BE2C (cell line): ENCODE measurements around the gene AMBRA1.

Source experiments
- DNase-seq: peaks from one replicate; pipeline ENCODE4 v3.0.0-alpha.2; 2020
- H3K27me3 ChIP-seq: fragments of 250-450 bp; sonication (Bioruptor Pico); 2 replicates; pipeline ENCODE4 v1.5.1; 2020; ENCODE audit warnings: mild to moderate bottlenecking
- H3K36me3 ChIP-seq: fragments of 250-450 bp; sonication (Bioruptor Pico); 2 replicates; pipeline ENCODE4 v1.5.1; 2020; ENCODE audit warnings: mild to moderate bottlenecking
- H3K4me1 ChIP-seq: fragments of 250-450 bp; sonication (Bioruptor Pico); 2 replicates; pipeline ENCODE4 v1.5.1; 2020
- H3K4me3 ChIP-seq: 2 replicates; pipeline ENCODE4 v1.5.1; 2011; ENCODE audit warnings: low read depth, low read length
- H3K9me3 ChIP-seq: fragments of 250-450 bp; sonication (Bioruptor Pico); 2 replicates; pipeline ENCODE4 v1.5.1; 2020
- CTCF ChIP-seq: IDR thresholded peaks from 2 replicates; pipeline ENCODE4 v1.5.1; 2012; ENCODE audit warnings: mild to moderate bottlenecking, low read depth, low read length

The AMBRA1 gene

GRCh38 chr11:46361283-46362155 lies 232.3 kb downstream of the AMBRA1 start:
- H3K9me3 ChIP-seq = no peaks in the 10 kb centered on the region
- no peak for TF ChIP-seq CTCF
- H3K36me3 ChIP-seq = no peaks in the 10 kb centered on the region
- no peak overlapping the region for H3K4me3 ChIP-seq
- DNase-seq = peak; percentile 63
- peaks cover 10% of the 10 kb centered on the region for H3K4me1 ChIP-seq
- no peaks in the 10 kb centered on the region for H3K27me3 ChIP-seq

GRCh38 chr11:46360878-46361277 lies 232.9 kb downstream of the AMBRA1 start:
- no peak for TF ChIP-seq CTCF
- H3K4me1 ChIP-seq = peaks cover 10% of the 10 kb centered on the region
- no peaks in the 10 kb centered on the region for H3K9me3 ChIP-seq
- no peaks in the 10 kb centered on the region for H3K27me3 ChIP-seq
- DNase-seq = no peak
- H3K36me3 ChIP-seq = no peaks in the 10 kb centered on the region
- H3K4me3 ChIP-seq = no peak overlapping the region

GRCh38 chr11:46359953-46360352 lies 233.9 kb downstream of the AMBRA1 start:
- DNase-seq = no peak
- no peak overlapping the region for H3K4me3 ChIP-seq
- no peak for TF ChIP-seq CTCF
- peaks cover 10% of the 10 kb centered on the region for H3K4me1 ChIP-seq
- no peaks in the 10 kb centered on the region for H3K36me3 ChIP-seq
- no peaks in the 10 kb centered on the region for H3K9me3 ChIP-seq
- H3K27me3 ChIP-seq = no peaks in the 10 kb centered on the region

GRCh38 chr11:46357483-46357936 lies 236.3 kb downstream of the AMBRA1 start:
- H3K4me3 ChIP-seq = no peak overlapping the region
- TF ChIP-seq CTCF = no peak
- H3K4me1 ChIP-seq = peaks cover under 1% of the 10 kb centered on the region; the same call in 1 of the 2 replicates
- no peaks in the 10 kb centered on the region for H3K27me3 ChIP-seq
- H3K36me3 ChIP-seq = no peaks in the 10 kb centered on the region
- no peak for DNase-seq
- no peaks in the 10 kb centered on the region for H3K9me3 ChIP-seq

- H3K9me3 ChIP-seq = no peaks in the 10 kb centered on the region
- H3K4me3 ChIP-seq = no peak overlapping the region
- no peak for TF ChIP-seq CTCF
- H3K27me3 ChIP-seq = no peaks in the 10 kb centered on the region
- no peaks in the 10 kb centered on the region; the same call in 1 of the 2 replicates for H3K4me1 ChIP-seq
- no peak for DNase-seq
- no peaks in the 10 kb centered on the region for H3K36me3 ChIP-seq
Observed at GRCh38 chr11:46356924-46357482, 236.8 kb downstream of the AMBRA1 start.

- DNase-seq = no peak
- no peaks in the 10 kb centered on the region for H3K9me3 ChIP-seq
- TF ChIP-seq CTCF = no peak
- no peak overlapping the region for H3K4me3 ChIP-seq
- no peaks in the 10 kb centered on the region for H3K27me3 ChIP-seq
- no peaks in the 10 kb centered on the region for H3K36me3 ChIP-seq
- peaks cover 2% of the 10 kb centered on the region; the same call in 1 of the 2 replicates for H3K4me1 ChIP-seq
Observed at GRCh38 chr11:46353698-46354097, 240.1 kb downstream of the AMBRA1 start.
